ENCODE results near the gene CNGB1. TPM values are rescaled to one million over a fixed set of nuclear protein-coding genes. Genes with fewer than 3 reads are reported as not detected.

Gene CNGB1
- total RNA-seq, 4 donors from 2014 or later, result not detected

- no peak for TF ChIP-seq CTCF (IDR thresholded peaks at IDR 0.05; ENCODE audit: low read depth)
Measured at GRCh38 chr16:57882792-57883191, 88.1 kb downstream of the CNGB1 start.

GRCh38 chr16:57882206-57882605 lies 88.7 kb downstream of the CNGB1 start:
- no peak for TF ChIP-seq CTCF (IDR thresholded peaks at IDR 0.05; ENCODE audit: low read depth)

GRCh38 chr16:57878586-57878985 lies 92.3 kb downstream of the CNGB1 start:
- no peak for TF ChIP-seq CTCF (IDR thresholded peaks at IDR 0.05; ENCODE audit: low read depth)

- TF ChIP-seq CTCF (IDR thresholded peaks at IDR 0.05; ENCODE audit: low read depth), result no peak
Measured at GRCh38 chr16:57876210-57876609, 94.7 kb downstream of the CNGB1 start.

- TF ChIP-seq CTCF (IDR thresholded peaks at IDR 0.05; ENCODE audit: low read depth), result no peak
Measured at GRCh38 chr16:57875347-57875746, 95.6 kb downstream of the CNGB1 start.

GRCh38 chr16:57873218-57873617 lies 97.7 kb downstream of the CNGB1 start:
- no peak for TF ChIP-seq CTCF (IDR thresholded peaks at IDR 0.05; ENCODE audit: low read depth)

GRCh38 chr16:57871456-57871855 lies 99.5 kb downstream of the CNGB1 start:
- no peak for TF ChIP-seq CTCF (IDR thresholded peaks at IDR 0.05; ENCODE audit: low read depth)
